GM23248 (cell line): ENCODE measurements around the gene MYO7B.

Experiments used
- EZH2 ChIP-seq: fragments of 200-600 bp; sonication (generic); IDR thresholded peaks from 2 replicates; pipeline ENCODE4 v1.6.1; 2018; ENCODE audit warnings: antibody characterized with exemption, mild to moderate bottlenecking; ENCODE audit not compliant: insufficient read depth, poor library complexity, severe bottlenecking
- EZH2phosphoT487 ChIP-seq: fragments of 200-600 bp; sonication (generic); IDR thresholded peaks from 2 replicates; pipeline ENCODE4 v1.6.1; 2018; ENCODE audit warnings: antibody characterized with exemption, moderate library complexity, mild to moderate bottlenecking, low read depth; ENCODE audit not compliant: insufficient read depth

DNA sequence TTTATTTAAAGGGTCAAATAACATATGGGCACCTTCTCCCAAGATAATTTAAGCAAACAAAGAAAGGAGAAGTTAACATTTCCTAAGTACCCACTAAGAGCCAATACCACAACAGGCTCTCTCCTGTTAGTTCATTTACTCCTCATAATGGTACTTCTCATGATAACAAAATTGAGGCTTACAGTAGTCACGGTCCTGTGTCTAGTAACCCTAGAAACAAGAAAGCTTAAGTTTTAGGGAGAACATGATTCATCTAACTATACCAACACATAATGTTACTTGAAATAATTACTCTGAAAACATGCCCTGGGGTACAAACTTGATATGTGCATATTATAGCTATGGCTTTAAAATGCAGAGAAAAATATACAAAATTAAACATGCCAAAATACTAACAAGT lies 29.0 kb upstream of the MYO7B start:
- TF ChIP-seq EZH2 (no peak), EZH2phosphoT487 (no peak)
